Measurements from ENCODE around the gene ASB18.

Gene ASB18

GRCh38 chr2:236216711-236217110, 47.5 kb downstream of the ASB18 start:
- no peaks in the 10 kb centered on the region for H3K4me1 ChIP-seq (ENCODE audit: control extremely low read depth in 1 of 4, control insufficient read depth in 4 of 4, insufficient read depth in 4 of 4, low read length in 3 of 4)
- peaks cover 2 to 68% (median 14%) of the 10 kb centered on the region in 5 experiments for H3K27me3 ChIP-seq (replicated peaks in 2 of 5; ENCODE audit: control insufficient read depth in 4 of 5, insufficient read depth in 5 of 5, low read length in 4 of 5)
- ChIA-PET CTCF (no interaction called here), POLR2A (no interaction called here)
- no peaks in the 10 kb centered on the region for H3K36me3 ChIP-seq (ENCODE audit: control insufficient read depth in 4 of 4, insufficient read depth in 4 of 4, low read length in 3 of 4)
- no peak overlapping the region for H3K4me3 ChIP-seq (ENCODE audit: control insufficient read depth in 1 of 7, extremely low read depth in 1 of 7, insufficient read depth in 4 of 7, low read depth in 2 of 7, low read length in 6 of 7)
- no peak for DNase-seq
- H3K9me3 ChIP-seq (ENCODE audit: control extremely low read depth in 1 of 5, control insufficient read depth in 4 of 5, insufficient read depth in 2 of 5, low read depth in 1 of 5, low read length in 4 of 5), result peaks cover 0 to 9% (median 0%) of the 10 kb centered on the region in 5 experiments
- WGBS (ENCODE audit: insufficient coverage), result 86% methylated on average over 7 of the region's 7 CpGs
- no peak overlapping the region for H3K27ac ChIP-seq (ENCODE audit: insufficient read depth in 1 of 2, low read depth in 1 of 2, low read length in 2 of 2, poor library complexity in 1 of 2, severe bottlenecking in 2 of 2)

DNA sequence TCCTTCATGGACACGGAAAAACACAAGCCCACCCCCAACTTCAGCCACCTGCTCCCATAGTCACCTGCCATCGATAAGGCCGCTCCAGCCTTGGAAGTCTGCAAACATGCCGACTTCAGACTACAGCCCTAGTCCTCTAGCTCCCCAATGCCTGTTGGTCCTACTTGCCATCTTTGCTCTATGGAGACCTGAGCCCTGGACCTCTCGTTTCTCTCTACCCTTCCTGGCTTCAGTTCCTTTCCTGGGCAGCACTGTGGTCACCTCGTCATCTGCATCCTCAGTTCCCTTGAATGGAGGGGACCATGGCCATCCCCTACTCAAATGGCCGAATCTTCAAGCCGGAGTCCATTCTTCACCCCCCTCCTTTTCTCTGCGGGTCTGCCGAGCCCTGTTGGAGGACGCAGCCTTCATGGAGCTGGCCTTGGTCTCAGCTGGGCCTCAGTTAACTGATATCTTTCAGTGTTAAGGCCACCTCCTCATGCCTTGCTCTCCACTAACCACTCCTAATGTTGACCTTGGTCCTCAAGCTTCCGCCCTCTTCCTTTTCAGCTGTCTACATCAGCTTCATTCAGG, 48.4 kb downstream of the ASB18 start:
- POLR2A ChIA-PET, result no interaction called here
- no peak overlapping the region for H3K4me3 ChIP-seq (ENCODE audit: control insufficient read depth in 1 of 7, extremely low read depth in 1 of 7, insufficient read depth in 4 of 7, low read depth in 2 of 7, low read length in 6 of 7)
- peaks cover 2 to 69% (median 16%) of the 10 kb centered on the region in 5 experiments for H3K27me3 ChIP-seq (replicated peaks in 2 of 5; ENCODE audit: control insufficient read depth in 4 of 5, insufficient read depth in 5 of 5, low read length in 4 of 5)
- H3K9me3 ChIP-seq (ENCODE audit: control extremely low read depth in 1 of 5, control insufficient read depth in 4 of 5, insufficient read depth in 2 of 5, low read depth in 1 of 5, low read length in 4 of 5), result peaks cover 0 to 9% (median 0%) of the 10 kb centered on the region in 5 experiments
- no peaks in the 10 kb centered on the region for H3K4me1 ChIP-seq (ENCODE audit: control extremely low read depth in 1 of 4, control insufficient read depth in 4 of 4, insufficient read depth in 4 of 4, low read length in 3 of 4)
- CTCF ChIA-PET, result no interaction called here
- no peaks in the 10 kb centered on the region for H3K36me3 ChIP-seq (ENCODE audit: control insufficient read depth in 4 of 4, insufficient read depth in 4 of 4, low read length in 3 of 4)
- WGBS (ENCODE audit: insufficient coverage), result 97% methylated on average over 12 of the region's 12 CpGs
- DNase-seq, result no peak
- no peak overlapping the region for H3K27ac ChIP-seq (ENCODE audit: insufficient read depth in 1 of 2, low read depth in 1 of 2, low read length in 2 of 2, poor library complexity in 1 of 2, severe bottlenecking in 2 of 2)

DNA sequence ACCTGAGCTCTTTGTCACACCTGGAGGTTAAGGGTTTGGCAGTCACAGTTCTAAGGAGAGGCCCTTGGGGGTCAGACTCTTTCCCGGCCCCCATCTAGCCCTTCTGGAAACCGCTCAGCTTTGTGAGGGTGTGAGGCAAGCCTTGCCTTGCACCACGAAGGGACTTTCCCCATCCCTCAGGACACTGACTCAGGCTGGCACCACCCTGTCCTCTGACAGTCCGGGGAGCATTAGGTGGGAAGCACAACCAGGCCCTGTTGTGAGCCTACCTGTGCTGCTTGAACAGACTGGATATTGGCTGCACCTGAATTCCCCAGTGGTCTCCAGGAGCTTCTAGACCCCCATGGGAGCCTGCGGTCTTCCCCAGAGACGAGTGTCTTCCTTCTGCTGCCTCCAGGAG, 49.0 kb downstream of the ASB18 start:
- H3K4me1 ChIP-seq (ENCODE audit: control extremely low read depth in 1 of 4, control insufficient read depth in 4 of 4, insufficient read depth in 4 of 4, low read length in 3 of 4), result no peaks in the 10 kb centered on the region
- ChIA-PET CTCF (no interaction called here), POLR2A (no interaction called here)
- no peak for DNase-seq
- peaks cover 2 to 66% (median 16%) of the 10 kb centered on the region in 5 experiments for H3K27me3 ChIP-seq (replicated peaks in 2 of 5; ENCODE audit: control insufficient read depth in 4 of 5, insufficient read depth in 5 of 5, low read length in 4 of 5)
- H3K9me3 ChIP-seq (ENCODE audit: control extremely low read depth in 1 of 5, control insufficient read depth in 4 of 5, insufficient read depth in 2 of 5, low read depth in 1 of 5, low read length in 4 of 5), result peaks cover 0 to 9% (median 0%) of the 10 kb centered on the region in 5 experiments
- no peaks in the 10 kb centered on the region for H3K36me3 ChIP-seq (ENCODE audit: control insufficient read depth in 4 of 4, insufficient read depth in 4 of 4, low read length in 3 of 4)
- WGBS (ENCODE audit: insufficient coverage), result 90% methylated on average over 4 of the region's 6 CpGs
- no peak overlapping the region for H3K4me3 ChIP-seq (ENCODE audit: control insufficient read depth in 1 of 7, extremely low read depth in 1 of 7, insufficient read depth in 4 of 7, low read depth in 2 of 7, low read length in 6 of 7)
- no peak overlapping the region for H3K27ac ChIP-seq (ENCODE audit: insufficient read depth in 1 of 2, low read depth in 1 of 2, low read length in 2 of 2, poor library complexity in 1 of 2, severe bottlenecking in 2 of 2)

DNA sequence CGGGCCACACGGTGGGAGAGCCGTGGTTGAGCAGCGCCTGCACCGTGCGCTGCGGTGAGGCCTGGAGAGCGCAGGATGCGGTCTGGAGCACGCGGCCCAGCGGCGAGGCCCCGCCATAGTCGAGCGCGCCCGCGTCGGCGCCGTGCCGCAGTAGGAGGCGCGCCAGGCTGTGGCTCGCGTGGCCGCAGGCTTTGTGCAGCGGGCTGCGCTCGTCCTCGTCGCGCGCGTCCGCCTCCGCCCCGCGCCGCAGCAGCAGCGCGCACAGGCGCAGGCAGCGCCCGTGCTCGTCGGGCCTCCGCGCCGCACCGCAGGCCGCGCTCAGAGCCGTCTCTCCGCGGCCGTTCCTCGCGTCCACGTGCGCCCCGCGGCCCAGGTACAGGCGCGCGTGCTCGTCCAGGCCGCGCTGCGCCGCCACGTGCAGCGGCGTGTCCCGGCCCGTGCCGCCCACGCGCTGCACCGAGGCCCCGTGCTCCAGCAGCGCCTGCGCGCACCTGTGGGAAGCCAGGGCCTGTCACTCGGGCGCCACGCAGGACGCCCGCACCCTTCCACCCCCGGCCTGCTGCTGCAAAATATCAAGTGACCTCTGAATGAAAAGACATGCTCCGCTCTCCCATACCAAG, 49.7 kb downstream of the ASB18 start:
- Histone ChIP-seq H3K9me3 (ENCODE audit: control extremely low read depth in 1 of 5, control insufficient read depth in 4 of 5, insufficient read depth in 2 of 5, low read depth in 1 of 5, low read length in 4 of 5) (peaks cover 0 to 9% (median 0%) of the 10 kb centered on the region in 5 experiments), H3K4me1 (ENCODE audit: control extremely low read depth in 1 of 4, control insufficient read depth in 4 of 4, insufficient read depth in 4 of 4, low read length in 3 of 4) (no peaks in the 10 kb centered on the region), H3K27ac (ENCODE audit: insufficient read depth in 1 of 2, low read depth in 1 of 2, low read length in 2 of 2, poor library complexity in 1 of 2, severe bottlenecking in 2 of 2) (no peak overlapping the region), H3K4me3 (ENCODE audit: control insufficient read depth in 1 of 7, extremely low read depth in 1 of 7, insufficient read depth in 4 of 7, low read depth in 2 of 7, low read length in 6 of 7) (no peak overlapping the region), H3K36me3 (ENCODE audit: control insufficient read depth in 4 of 4, insufficient read depth in 4 of 4, low read length in 3 of 4) (no peaks in the 10 kb centered on the region), H3K27me3 (replicated peaks in 2 of 5; ENCODE audit: control insufficient read depth in 4 of 5, insufficient read depth in 5 of 5, low read length in 4 of 5) (peaks cover 2 to 67% (median 15%) of the 10 kb centered on the region in 5 experiments)
- no peak for DNase-seq
- 33% methylated on average over 85 of the region's 92 CpGs for WGBS (ENCODE audit: insufficient coverage)
- ChIA-PET CTCF (no interaction called here), POLR2A (no interaction called here)

GRCh38 chr2:236211296-236211695, 52.9 kb downstream of the ASB18 start:
- no peak for DNase-seq
- WGBS (ENCODE audit: insufficient coverage), result 90% methylated on average over 25 of the region's 25 CpGs
- Histone ChIP-seq H3K4me1 (ENCODE audit: control extremely low read depth in 1 of 4, control insufficient read depth in 4 of 4, insufficient read depth in 4 of 4, low read length in 3 of 4) (no peaks in the 10 kb centered on the region), H3K9me3 (ENCODE audit: control extremely low read depth in 1 of 5, control insufficient read depth in 4 of 5, insufficient read depth in 2 of 5, low read depth in 1 of 5, low read length in 4 of 5) (peaks cover 0 to 10% (median 0%) of the 10 kb centered on the region in 5 experiments), H3K36me3 (ENCODE audit: control insufficient read depth in 4 of 4, insufficient read depth in 4 of 4, low read length in 3 of 4) (no peaks in the 10 kb centered on the region), H3K27me3 (replicated peaks in 2 of 5; ENCODE audit: control insufficient read depth in 4 of 5, insufficient read depth in 5 of 5, low read length in 4 of 5) (peaks cover 2 to 74% (median 15%) of the 10 kb centered on the region in 5 experiments), H3K27ac (ENCODE audit: insufficient read depth in 1 of 2, low read depth in 1 of 2, low read length in 2 of 2, poor library complexity in 1 of 2, severe bottlenecking in 2 of 2) (no peak overlapping the region), H3K4me3 (ENCODE audit: control insufficient read depth in 1 of 7, extremely low read depth in 1 of 7, insufficient read depth in 4 of 7, low read depth in 2 of 7, low read length in 6 of 7) (no peak overlapping the region)
- ChIA-PET POLR2A (no interaction called here), CTCF (no interaction called here)

- Histone ChIP-seq H3K27ac (ENCODE audit: insufficient read depth in 1 of 2, low read depth in 1 of 2, low read length in 2 of 2, poor library complexity in 1 of 2, severe bottlenecking in 2 of 2) (no peak overlapping the region), H3K4me3 (ENCODE audit: control insufficient read depth in 1 of 7, extremely low read depth in 1 of 7, insufficient read depth in 4 of 7, low read depth in 2 of 7, low read length in 6 of 7) (no peak overlapping the region), H3K9me3 (ENCODE audit: control extremely low read depth in 1 of 5, control insufficient read depth in 4 of 5, insufficient read depth in 2 of 5, low read depth in 1 of 5, low read length in 4 of 5) (peaks cover 0 to 14% (median 2%) of the 10 kb centered on the region in 5 experiments), H3K36me3 (ENCODE audit: control insufficient read depth in 4 of 4, insufficient read depth in 4 of 4, low read length in 3 of 4) (no peaks in the 10 kb centered on the region), H3K27me3 (replicated peaks in 2 of 5; ENCODE audit: control insufficient read depth in 4 of 5, insufficient read depth in 5 of 5, low read length in 4 of 5) (peaks cover 2 to 70% (median 12%) of the 10 kb centered on the region in 5 experiments), H3K4me1 (ENCODE audit: control extremely low read depth in 1 of 4, control insufficient read depth in 4 of 4, insufficient read depth in 4 of 4, low read length in 3 of 4) (no peaks in the 10 kb centered on the region)
- WGBS (ENCODE audit: insufficient coverage), result 89% methylated on average over 8 of the region's 8 CpGs
- CTCF ChIA-PET, result no interaction called here
- POLR2A ChIA-PET, result no interaction called here
- DNase-seq, result no peak
Observed at GRCh38 chr2:236210536-236210935, 53.7 kb downstream of the ASB18 start.

- H3K27ac ChIP-seq (ENCODE audit: insufficient read depth in 1 of 2, low read depth in 1 of 2, low read length in 2 of 2, poor library complexity in 1 of 2, severe bottlenecking in 2 of 2), result no peak overlapping the region
- 86% methylated on average over 4 of the region's 5 CpGs for WGBS (ENCODE audit: insufficient coverage)
- no peaks in the 10 kb centered on the region for H3K36me3 ChIP-seq (ENCODE audit: control insufficient read depth in 4 of 4, insufficient read depth in 4 of 4, low read length in 3 of 4)
- no peak for DNase-seq
- H3K27me3 ChIP-seq (replicated peaks in 2 of 5; ENCODE audit: control insufficient read depth in 4 of 5, insufficient read depth in 5 of 5, low read length in 4 of 5), result peaks cover 2 to 68% (median 10%) of the 10 kb centered on the region in 5 experiments
- POLR2A ChIA-PET, result no interaction called here
- H3K4me1 ChIP-seq (ENCODE audit: control extremely low read depth in 1 of 4, control insufficient read depth in 4 of 4, insufficient read depth in 4 of 4, low read length in 3 of 4), result no peaks in the 10 kb centered on the region
- peaks cover 0 to 17% (median 2%) of the 10 kb centered on the region in 5 experiments for H3K9me3 ChIP-seq (ENCODE audit: control extremely low read depth in 1 of 5, control insufficient read depth in 4 of 5, insufficient read depth in 2 of 5, low read depth in 1 of 5, low read length in 4 of 5)
- CTCF ChIA-PET, result no interaction called here
- no peak overlapping the region for H3K4me3 ChIP-seq (ENCODE audit: control insufficient read depth in 1 of 7, extremely low read depth in 1 of 7, insufficient read depth in 4 of 7, low read depth in 2 of 7, low read length in 6 of 7)
Observed at GRCh38 chr2:236209996-236210395, 54.2 kb downstream of the ASB18 start.
